Ovary (tissue), 9 donors: ENCODE results near the gene FANCI. TPM values are rescaled to one million over a fixed set of nuclear protein-coding genes. Genes with fewer than 3 reads are reported as not detected.

Experiments used
- DNase-seq, 5 donors: peaks; one replicate each; pipeline ENCODE4 v3.0.0-alpha.2; 2019 to 2020
- H3K27ac ChIP-seq, 2 donors: fragments of 200-600 bp; one replicate each; pipeline versions ENCODE4 v1.5.1 to v1.8.0; 2019 to 2022
- H3K27me3 ChIP-seq: fragments of 200-600 bp; one replicate; pipeline ENCODE4 v1.8.0; 2022
- H3K36me3 ChIP-seq: fragments of 200-600 bp; sonication (generic); one replicate; pipeline ENCODE4 v1.5.1; 2019
- H3K4me1 ChIP-seq: one replicate; pipeline ENCODE4 v1.8.1; 2013; ENCODE audit warnings: mild to moderate bottlenecking, moderate library complexity; ENCODE audit not compliant: insufficient read depth
- H3K4me3 ChIP-seq: fragments of 200-600 bp; sonication (generic); one replicate; pipeline ENCODE4 v1.5.1; 2017
- H3K9me3 ChIP-seq, 2 donors: fragments of 200-600 bp in 1 of 2; sonication (generic) in 1 of 2; one replicate each; pipeline versions ENCODE4 v1.5.1 to v1.8.1; 2013 to 2019; ENCODE audit warnings: mild to moderate bottlenecking in 1 of 2, moderate library complexity in 1 of 2
- EP300 ChIP-seq: sonication (generic); formaldehyde crosslinking; IDR thresholded peaks from one replicate; pipeline ENCODE4 v1.6.1; 2017; ENCODE audit warnings: antibody characterized with exemption
- POLR2A ChIP-seq: fragments of 450-650 bp; IDR thresholded peaks from one replicate; pipeline ENCODE4 v1.6.1; 2017; ENCODE audit warnings: antibody characterized with exemption, mild to moderate bottlenecking, moderate library complexity
- WGBS, 3 donors: extraction: QIAGEN DNeasy Blood & Tissue Kit in 1 of 3; methylation state at CpG; one replicate each; pipeline versions ENCODE4 v1.1.5 to v1.1.7; 2013 to 2017; 5-methylcytosine and 5-hydroxymethylcytosine counted together
- intact Hi-C, 4 donors: fragments of 100-400 bp; cut with DNase I; formaldehyde crosslinking; loops; one replicate each; pipeline versions ENCODE4 v1.11.0 to v1.15.1; 2022 to 2023
- polyA plus RNA-seq, 2 donors: library from polyadenylated mRNA; stranded (reverse); fragments of 200-250 nt in 1 of 2; fragments of 350-450 nt in 1 of 2; fragmentation: Illumina TruSeq in 1 of 2; extraction: RNeasy Lipid Tissue Mini Kit (QIAGEN cat#74804) in 1 of 2; gene quantifications; one replicate each; pipeline ENCODE4 v1.2.3, GENCODE V29; 2013 to 2014
- total RNA-seq, 7 donors: library from RNA; depleted of rRNA in 2 of 7; stranded (reverse); fragments of >200 nt in 2 of 7; fragmentation: NEBNext Ultra II Directional in 3 of 7; extraction: Animal tissue kit (Norgen Biotek cat#: 25700) in 3 of 7; gene quantifications; one replicate each; pipeline versions ENCODE4 v1.1.0 to v1.2.4, GENCODE V29; 2016 to 2023
- TF ChIP-seq, protein P1 (sequence below), 3 donors: fragments of 450-650 bp in 2 of 3; fragments of 200-600 bp in 1 of 3; IDR thresholded peaks; one replicate each; pipeline versions ENCODE4 v1.5.1 to v1.8.0; 2016 to 2022; ENCODE audit warnings: antibody characterized with exemption in 3 of 3, mild to moderate bottlenecking in 1 of 3
- donor health status: DM: no; HTN: no; CAD: no; lungs with moderate emphysema.
- donor health status: DM: no; HTN: no; CAD: no.
- donor health status: Bipolar disorder and iron deficiency.
- donor health status: DM: yes; HTN: yes; CAD: no.
- donor health status: DM: no; HTN: no; CAD: no.
- donor health status: DM: yes; HTN: yes; CAD: no.

The FANCI gene
- total and polyA plus RNA-seq, 9 donors: 2.9 to 11.7 (median 4.6) TPM

DNA sequence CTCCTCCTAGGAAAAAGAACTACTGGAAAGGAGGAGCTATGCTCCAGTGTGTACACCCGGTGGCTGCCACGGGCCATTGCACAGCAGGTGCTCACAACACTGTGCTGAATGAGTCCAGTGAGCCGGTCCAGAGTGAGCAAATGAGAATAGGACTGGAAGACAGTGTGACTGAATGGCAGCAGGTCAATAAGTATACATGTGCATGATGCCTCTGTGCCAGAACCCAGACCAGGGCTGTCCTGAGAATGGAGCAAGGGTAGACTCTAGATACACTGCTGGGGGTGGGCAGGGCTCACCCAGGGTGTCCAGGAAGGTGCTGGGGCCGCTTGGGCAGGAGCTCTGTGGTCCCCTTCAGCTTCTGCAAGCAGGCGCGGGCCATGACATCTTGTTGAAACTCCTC is 82.5 kb downstream of the FANCI start:
- no peaks in the 10 kb centered on the region for H3K27me3 ChIP-seq
- H3K4me1 ChIP-seq: no peaks in the 10 kb centered on the region
- H3K27ac ChIP-seq: no peak overlapping the region
- WGBS, 3 donors: 83% methylated on average over 6 of the region's 6 CpGs
- intact Hi-C loops: no loop called here
- no peaks in the 10 kb centered on the region for H3K36me3 ChIP-seq
- no peaks in the 10 kb centered on the region for H3K9me3 ChIP-seq
- no peak overlapping the region for H3K4me3 ChIP-seq
- TF ChIP-seq EP300 (no peak), POLR2A (no peak)
- TF ChIP-seq, protein P1, sequence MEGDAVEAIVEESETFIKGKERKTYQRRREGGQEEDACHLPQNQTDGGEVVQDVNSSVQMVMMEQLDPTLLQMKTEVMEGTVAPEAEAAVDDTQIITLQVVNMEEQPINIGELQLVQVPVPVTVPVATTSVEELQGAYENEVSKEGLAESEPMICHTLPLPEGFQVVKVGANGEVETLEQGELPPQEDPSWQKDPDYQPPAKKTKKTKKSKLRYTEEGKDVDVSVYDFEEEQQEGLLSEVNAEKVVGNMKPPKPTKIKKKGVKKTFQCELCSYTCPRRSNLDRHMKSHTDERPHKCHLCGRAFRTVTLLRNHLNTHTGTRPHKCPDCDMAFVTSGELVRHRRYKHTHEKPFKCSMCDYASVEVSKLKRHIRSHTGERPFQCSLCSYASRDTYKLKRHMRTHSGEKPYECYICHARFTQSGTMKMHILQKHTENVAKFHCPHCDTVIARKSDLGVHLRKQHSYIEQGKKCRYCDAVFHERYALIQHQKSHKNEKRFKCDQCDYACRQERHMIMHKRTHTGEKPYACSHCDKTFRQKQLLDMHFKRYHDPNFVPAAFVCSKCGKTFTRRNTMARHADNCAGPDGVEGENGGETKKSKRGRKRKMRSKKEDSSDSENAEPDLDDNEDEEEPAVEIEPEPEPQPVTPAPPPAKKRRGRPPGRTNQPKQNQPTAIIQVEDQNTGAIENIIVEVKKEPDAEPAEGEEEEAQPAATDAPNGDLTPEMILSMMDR (IDR thresholded peaks at IDR 0.05): no peak
- DNase-seq: no peak

DNA sequence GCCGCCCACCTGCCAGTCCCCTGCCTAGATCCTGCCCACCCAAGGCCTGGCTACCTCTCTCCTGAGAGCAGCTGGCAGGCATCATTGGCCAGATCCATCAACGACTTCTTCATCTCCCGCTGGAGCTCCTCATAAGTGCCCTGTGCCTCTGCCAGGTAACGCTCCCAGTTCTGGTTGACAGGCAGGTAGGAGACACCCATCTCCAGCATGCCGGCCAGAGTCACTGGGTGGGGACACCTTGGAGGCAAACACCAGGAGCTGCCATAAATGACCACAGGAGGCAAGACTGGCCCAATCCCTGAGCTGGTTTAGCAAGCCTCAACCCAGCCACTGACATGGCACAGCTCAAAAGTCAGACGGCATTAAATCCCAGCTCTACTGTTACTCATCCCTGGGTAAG is 83.3 kb downstream of the FANCI start:
- DNase-seq: no peak
- Histone ChIP-seq H3K27me3 (no peaks in the 10 kb centered on the region), H3K4me3 (no peak overlapping the region), H3K36me3 (no peaks in the 10 kb centered on the region), H3K4me1 (no peaks in the 10 kb centered on the region), H3K9me3 (no peaks in the 10 kb centered on the region), H3K27ac (no peak overlapping the region)
- intact Hi-C loops: no loop called here
- TF ChIP-seq POLR2A (no peak), EP300 (no peak)
- TF ChIP-seq, protein P1 (IDR thresholded peaks at IDR 0.05): no peak
- 84 to 94% (median 90%) methylated on average over 6 of the region's 6 CpGs for WGBS, 3 donors

DNA sequence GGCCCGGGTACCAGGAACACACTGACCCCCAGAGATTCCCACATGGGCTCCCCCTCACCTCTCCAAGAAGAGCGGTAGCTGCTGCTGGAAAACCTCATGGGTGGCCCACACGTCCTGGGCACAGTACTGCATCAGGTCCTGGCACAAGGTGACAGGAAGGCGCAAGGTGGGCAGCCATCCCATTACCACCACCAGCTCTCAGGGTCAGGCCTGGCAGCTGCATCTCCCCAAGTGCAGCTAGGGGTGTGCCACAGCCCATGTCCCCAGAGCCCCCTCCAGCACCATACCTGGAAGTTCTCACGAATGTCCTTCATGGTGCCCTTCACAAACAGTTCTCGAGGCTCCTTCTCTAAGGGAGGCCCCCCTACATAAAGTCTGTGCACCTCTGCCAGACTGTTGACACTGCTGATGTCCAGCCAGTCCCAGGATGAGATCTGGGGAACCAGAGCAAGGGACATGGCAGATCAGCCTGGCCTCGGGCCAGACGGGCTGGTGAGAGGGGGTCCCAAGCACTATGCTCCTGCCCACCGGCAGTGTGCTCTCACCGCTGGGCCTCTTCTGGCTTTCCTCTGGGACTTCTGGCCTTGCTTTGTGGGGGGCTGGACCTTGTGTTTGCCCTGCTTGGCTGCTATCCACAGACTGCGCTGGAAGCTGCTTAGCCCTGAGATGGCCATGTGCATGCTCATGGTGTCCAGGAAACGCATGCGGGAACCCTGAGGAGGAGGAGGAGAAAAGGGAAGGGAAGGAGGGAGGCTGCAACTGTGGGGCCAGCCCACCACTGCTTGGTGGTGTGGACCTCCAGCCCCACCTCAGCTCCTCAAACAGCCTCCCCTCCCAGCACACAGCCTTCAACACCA is 84.8 kb downstream of the FANCI start:
- H3K36me3 ChIP-seq: no peaks in the 10 kb centered on the region
- no peak for DNase-seq
- H3K27me3 ChIP-seq: no peaks in the 10 kb centered on the region
- no peak overlapping the region for H3K4me3 ChIP-seq
- H3K27ac ChIP-seq: no peak overlapping the region
- peaks cover 5% of the 10 kb centered on the region for H3K4me1 ChIP-seq
- TF ChIP-seq EP300 (no peak), POLR2A (no peak)
- TF ChIP-seq, protein P1 (IDR thresholded peaks at IDR 0.05): no peak
- intact Hi-C loops: no loop called here
- H3K9me3 ChIP-seq: no peaks in the 10 kb centered on the region
- 73 to 83% (median 76%) methylated on average over 13 of the region's 13 CpGs for WGBS, 3 donors

DNA sequence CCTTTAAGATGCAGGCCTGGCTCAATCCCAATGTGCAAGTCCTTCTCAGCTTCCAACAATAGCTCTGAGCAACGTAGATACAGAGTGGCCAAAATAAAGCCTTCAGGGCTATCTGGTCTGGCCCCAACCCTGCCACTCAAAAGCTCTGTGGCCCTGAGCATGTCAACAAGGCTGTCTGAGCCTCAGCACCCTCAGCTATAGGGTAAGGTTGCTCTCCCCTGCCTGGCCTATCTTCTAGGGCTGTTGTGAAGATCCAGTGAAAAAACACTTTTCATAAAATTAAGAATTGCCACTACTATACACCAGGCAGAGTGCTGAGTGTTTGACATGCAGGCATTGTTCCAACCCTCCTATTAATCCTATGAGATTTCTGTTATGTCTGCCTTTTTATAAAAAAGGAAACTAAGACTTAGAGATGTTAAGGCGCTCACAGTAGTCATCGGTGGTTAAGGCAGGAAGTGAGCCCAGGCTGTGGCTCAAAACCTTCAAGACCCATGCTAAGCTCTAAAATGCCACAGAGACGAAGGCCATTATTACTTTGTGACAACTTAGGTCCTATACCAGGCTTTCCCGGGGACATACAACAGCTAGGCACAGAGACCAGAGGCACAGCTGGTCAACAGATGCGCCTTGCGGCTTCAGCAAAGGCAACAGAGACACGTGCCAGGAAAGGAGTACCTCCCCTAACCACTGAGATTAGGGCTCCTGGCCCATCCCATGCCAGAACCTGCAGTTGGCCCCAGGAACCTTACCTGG is 85.7 kb downstream of the FANCI start:
- H3K36me3 ChIP-seq: no peaks in the 10 kb centered on the region
- no peaks in the 10 kb centered on the region for H3K9me3 ChIP-seq
- 72 to 81% (median 77%) methylated on average over 8 of the region's 8 CpGs for WGBS, 3 donors
- TF ChIP-seq POLR2A: no peak
- no peak for TF ChIP-seq EP300
- TF ChIP-seq, protein P1 (IDR thresholded peaks at IDR 0.05): no peak
- H3K27ac ChIP-seq: no peak overlapping the region
- peaks cover 5% of the 10 kb centered on the region for H3K4me1 ChIP-seq
- H3K4me3 ChIP-seq: no peak overlapping the region
- DNase-seq: no peak
- intact Hi-C loops: loop anchor here in 1 of 4 donors (10.0 kb wide), 1 partner anchor 125 kb away; no protein-coding TSS in a partner anchor
- no peaks in the 10 kb centered on the region for H3K27me3 ChIP-seq
